GM23248 (cell line): Measurements from ENCODE around the gene SENP8. TPM values are rescaled to one million over a fixed set of nuclear protein-coding genes. Genes with fewer than 3 reads are reported as not detected.

Experiments used
- DNase-seq: peaks from one replicate; pipeline ENCODE4 v3.0.0-alpha.2; 2015
- H2AFZ ChIP-seq: fragments of 200-600 bp; sonication (generic); 2 replicates; pipeline ENCODE4 v1.6.1; 2016; ENCODE audit warnings: antibody characterized with exemption
- H3F3A ChIP-seq: fragments of 200-600 bp; sonication (generic); 2 replicates; pipeline ENCODE4 v1.6.1; 2016; ENCODE audit warnings: mild to moderate bottlenecking, antibody characterized with exemption, mixed run types; ENCODE audit not compliant: insufficient read depth
- H3K27ac ChIP-seq: fragments of 200-600 bp; sonication (generic); 2 replicates; pipeline ENCODE4 v1.5.1; 2016; ENCODE audit warnings: mild to moderate bottlenecking
- H3K27me3 ChIP-seq: fragments of 200-600 bp; sonication (generic); replicated peaks from 2 replicates; pipeline ENCODE4 v1.6.1; 2016; ENCODE audit warnings: mild to moderate bottlenecking; ENCODE audit not compliant: insufficient read depth
- H3K36me3 ChIP-seq: fragments of 200-600 bp; sonication (generic); 2 replicates; pipeline ENCODE4 v1.6.1; 2016; ENCODE audit warnings: low read depth, mild to moderate bottlenecking
- H3K4me1 ChIP-seq: fragments of 200-600 bp; sonication (generic); 2 replicates; pipeline ENCODE4 v1.6.1; 2016; ENCODE audit warnings: mild to moderate bottlenecking; ENCODE audit not compliant: insufficient read depth
- H3K4me2 ChIP-seq: fragments of 200-600 bp; sonication (generic); one replicate; pipeline ENCODE4 v1.6.1; 2016; ENCODE audit warnings: mild to moderate bottlenecking; ENCODE audit not compliant: unreplicated experiment
- H3K4me3 ChIP-seq: fragments of 200-600 bp; sonication (generic); 2 replicates; pipeline ENCODE4 v1.5.1; 2016; ENCODE audit warnings: mild to moderate bottlenecking
- H3K79me2 ChIP-seq: fragments of 200-600 bp; sonication (generic); 2 replicates; pipeline ENCODE4 v1.6.1; 2016; ENCODE audit warnings: mild to moderate bottlenecking; ENCODE audit not compliant: insufficient read depth
- H3K9ac ChIP-seq: fragments of 200-600 bp; sonication (generic); 2 replicates; pipeline ENCODE4 v1.6.1; 2016; ENCODE audit warnings: mild to moderate bottlenecking
- H3K9me2 ChIP-seq: fragments of 200-600 bp; sonication (generic); 2 replicates; pipeline ENCODE4 v1.6.1; 2016; ENCODE audit warnings: mixed run types, mild to moderate bottlenecking, moderate library complexity; ENCODE audit not compliant: insufficient read depth
- H3K9me3 ChIP-seq: fragments of 200-600 bp; sonication (generic); one replicate; pipeline ENCODE4 v1.6.1; 2017; ENCODE audit warnings: low read depth
- H4K20me1 ChIP-seq: fragments of 200-600 bp; sonication (generic); 2 replicates; pipeline ENCODE4 v1.6.0; 2016; ENCODE audit not compliant: insufficient read depth
- EZH2 ChIP-seq: fragments of 200-600 bp; sonication (generic); IDR thresholded peaks from 2 replicates; pipeline ENCODE4 v1.6.1; 2018; ENCODE audit warnings: antibody characterized with exemption, mild to moderate bottlenecking; ENCODE audit not compliant: insufficient read depth, poor library complexity, severe bottlenecking
- EZH2phosphoT487 ChIP-seq: fragments of 200-600 bp; sonication (generic); IDR thresholded peaks from 2 replicates; pipeline ENCODE4 v1.6.1; 2018; ENCODE audit warnings: antibody characterized with exemption, moderate library complexity, mild to moderate bottlenecking, low read depth; ENCODE audit not compliant: insufficient read depth
- WGBS, 2 experiments: methylation state at CpG; one replicate each; pipeline ENCODE4 v1.1.6; 2015 to 2017; ENCODE audit warnings: low lambda C conversion rate in 2 of 2, low coverage in 1 of 2; ENCODE audit errors: missing lambda C conversion rate in 2 of 2; 5-methylcytosine and 5-hydroxymethylcytosine counted together
- in situ Hi-C: fragments of 300-500 bp; cut with MboI; formaldehyde crosslinking; loops from 2 replicates; pipeline ENCODE4 v1.15.0; 2020
- polyA plus RNA-seq: library from polyadenylated mRNA; unstranded; fragments of >200 nt; fragmentation: Nextera tagmentation; extraction: Ambion mirVana; gene quantifications from 2 replicates; pipeline ENCODE4 v1.2.1, GENCODE V29; 2016
- total RNA-seq: library from RNA; depleted of rRNA; stranded (reverse); fragments of >200 nt; shearing (Covaris generic); gene quantifications from 2 replicates; pipeline ENCODE4 v1.2.3, GENCODE V29; 2014

The SENP8 gene
- total and polyA plus RNA-seq, 2 experiments from 2014 or later, result 2.5 to 3.8 TPM

GRCh38 chr15:72135719-72136118 is 17.5 kb downstream of the SENP8 start:
- Histone ChIP-seq H3K36me3 (no peaks in the 10 kb centered on the region), H3K27ac (no peak overlapping the region), H3F3A (no peaks in the 10 kb centered on the region), H3K9me3 (no peaks in the 10 kb centered on the region), H3K9ac (no peak overlapping the region), H3K79me2 (no peaks in the 10 kb centered on the region), H3K4me3 (no peak overlapping the region), H2AFZ (no peak overlapping the region), H3K4me1 (no peaks in the 10 kb centered on the region), H3K9me2 (no peaks in the 10 kb centered on the region), H4K20me1 (no peaks in the 10 kb centered on the region; the same call in 1 of the 2 replicates), H3K27me3 (no peaks in the 10 kb centered on the region), H3K4me2 (no peak overlapping the region)
- WGBS, 2 experiments, result 41 to 56% methylated on average over 2 of the region's 2 CpGs
- TF ChIP-seq EZH2 (no peak), EZH2phosphoT487 (no peak)
- in situ Hi-C loops, result no loop called here
- DNase-seq, result no peak

- Histone ChIP-seq H3K9ac (no peak overlapping the region), H3K36me3 (no peaks in the 10 kb centered on the region), H3F3A (no peaks in the 10 kb centered on the region), H3K9me3 (no peaks in the 10 kb centered on the region), H3K27me3 (no peaks in the 10 kb centered on the region), H4K20me1 (no peaks in the 10 kb centered on the region; the same call in 1 of the 2 replicates), H3K27ac (no peak overlapping the region), H3K4me3 (no peak overlapping the region), H3K4me1 (no peaks in the 10 kb centered on the region), H3K79me2 (no peaks in the 10 kb centered on the region), H3K4me2 (no peak overlapping the region), H2AFZ (no peak overlapping the region), H3K9me2 (no peaks in the 10 kb centered on the region)
- DNase-seq, result no peak
- in situ Hi-C loops, result no loop called here
- 74 to 78% methylated on average over 4 of the region's 4 CpGs for WGBS, 2 experiments
- TF ChIP-seq EZH2phosphoT487, result no peak
- no peak for TF ChIP-seq EZH2
Measured at GRCh38 chr15:72136170-72137051, 18.2 kb downstream of the SENP8 start.

DNA sequence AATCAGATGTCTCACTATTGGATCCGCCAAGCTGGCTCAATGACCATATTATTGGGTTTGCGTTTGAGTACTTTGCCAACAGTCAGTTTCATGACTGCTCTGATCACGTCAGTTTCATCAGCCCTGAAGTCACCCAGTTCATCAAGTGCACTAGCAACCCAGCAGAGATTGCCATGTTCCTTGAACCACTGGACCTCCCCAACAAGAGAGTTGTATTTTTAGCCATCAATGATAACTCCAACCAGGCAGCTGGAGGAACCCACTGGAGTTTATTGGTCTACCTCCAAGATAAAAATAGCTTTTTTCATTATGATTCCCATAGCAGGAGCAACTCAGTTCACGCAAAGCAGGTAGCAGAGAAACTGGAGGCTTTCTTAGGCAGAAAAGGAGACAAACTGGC is 21.5 kb downstream of the SENP8 start:
- no peaks in the 10 kb centered on the region for H3K9me3 ChIP-seq
- H3K27me3 ChIP-seq, result no peaks in the 10 kb centered on the region
- H3K9ac ChIP-seq, result no peak overlapping the region
- in situ Hi-C loops, result no loop called here
- no peaks in the 10 kb centered on the region for H3K79me2 ChIP-seq
- no peak overlapping the region for H2AFZ ChIP-seq
- H3K4me1 ChIP-seq, result no peaks in the 10 kb centered on the region
- H3K4me3 ChIP-seq, result no peak overlapping the region
- no peak overlapping the region for H3K27ac ChIP-seq
- H3K4me2 ChIP-seq, result no peak overlapping the region
- no peak for TF ChIP-seq EZH2phosphoT487
- no peak for TF ChIP-seq EZH2
- 93 to 99% methylated on average over 4 of the region's 4 CpGs for WGBS, 2 experiments
- no peak for DNase-seq
- no peaks in the 10 kb centered on the region; the same call in 1 of the 2 replicates for H4K20me1 ChIP-seq
- H3F3A ChIP-seq, result no peaks in the 10 kb centered on the region
- H3K36me3 ChIP-seq, result no peaks in the 10 kb centered on the region
- no peaks in the 10 kb centered on the region for H3K9me2 ChIP-seq

- no peak overlapping the region for H3K9ac ChIP-seq
- no peak overlapping the region for H3K4me2 ChIP-seq
- no peaks in the 10 kb centered on the region for H3K9me2 ChIP-seq
- no peaks in the 10 kb centered on the region for H3K79me2 ChIP-seq
- no peak for DNase-seq
- H3K4me1 ChIP-seq, result no peaks in the 10 kb centered on the region
- no peak overlapping the region for H3K4me3 ChIP-seq
- 81 to 84% methylated on average over 3 of the region's 3 CpGs for WGBS, 2 experiments
- in situ Hi-C loops, result no loop called here
- H3K9me3 ChIP-seq, result no peaks in the 10 kb centered on the region
- no peaks in the 10 kb centered on the region for H3K27me3 ChIP-seq
- H4K20me1 ChIP-seq, result no peaks in the 10 kb centered on the region; the same call in 1 of the 2 replicates
- TF ChIP-seq EZH2phosphoT487 (no peak), EZH2 (no peak)
- no peaks in the 10 kb centered on the region for H3F3A ChIP-seq
- H3K36me3 ChIP-seq, result no peaks in the 10 kb centered on the region
- no peak overlapping the region for H2AFZ ChIP-seq
- H3K27ac ChIP-seq, result no peak overlapping the region
Measured at GRCh38 chr15:72140088-72140487, 21.9 kb downstream of the SENP8 start.
